GM20431 (cell line): ENCODE data around the gene GRIK2.

ENCODE experiments used
- in situ Hi-C: fragments of 300-500 bp; cut with MseI, MboI; formaldehyde crosslinking; loops from one replicate; pipeline ENCODE4 v1.15.0; 2020; ENCODE audit warnings: low sequenced_read_pairs; ENCODE audit not compliant: unreplicated experiment

GRIK2 gene

DNA sequence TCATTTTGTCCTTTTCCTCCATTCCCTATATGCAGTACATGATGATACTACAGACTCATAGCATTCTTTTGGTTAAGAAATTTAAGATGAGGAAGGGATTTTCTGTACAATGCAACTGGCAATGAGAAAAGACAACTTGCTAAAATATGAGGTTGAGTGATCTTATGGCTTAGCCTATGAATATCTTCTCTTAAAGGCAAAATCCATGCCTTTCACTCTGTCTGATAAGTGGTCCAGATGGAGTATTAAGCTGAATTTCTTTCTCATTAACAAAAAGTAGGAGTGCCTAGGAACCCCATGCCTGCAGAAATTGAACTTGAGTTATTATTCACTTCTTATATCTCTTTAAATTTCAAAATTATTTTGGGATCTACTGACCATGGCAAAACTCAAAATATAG is 135.3 kb downstream of the GRIK2 start:
- in situ Hi-C loops, result no loop called here

- in situ Hi-C loops, result no loop called here
Measured at GRCh38 chr6:101531538-101531937, 138.0 kb downstream of the GRIK2 start.

DNA sequence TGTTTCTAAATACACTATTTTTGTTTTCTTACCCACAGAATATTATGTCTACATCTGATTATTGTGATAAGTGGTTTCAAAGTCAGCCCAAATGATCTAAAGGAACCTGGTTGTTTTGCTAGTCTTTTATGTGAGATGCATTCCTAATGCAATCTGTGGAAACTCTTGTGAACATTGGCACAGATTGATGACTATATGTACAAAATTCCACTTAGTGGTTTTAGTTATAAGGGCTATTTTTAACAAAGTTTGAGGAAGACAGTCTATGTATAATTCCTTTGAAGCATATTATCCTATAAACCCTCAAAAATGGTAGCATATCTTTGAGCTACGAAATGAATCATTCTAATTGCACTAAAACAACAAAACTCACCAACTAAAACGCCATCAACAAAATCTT is 140.9 kb downstream of the GRIK2 start:
- in situ Hi-C loops, result no loop called here

DNA sequence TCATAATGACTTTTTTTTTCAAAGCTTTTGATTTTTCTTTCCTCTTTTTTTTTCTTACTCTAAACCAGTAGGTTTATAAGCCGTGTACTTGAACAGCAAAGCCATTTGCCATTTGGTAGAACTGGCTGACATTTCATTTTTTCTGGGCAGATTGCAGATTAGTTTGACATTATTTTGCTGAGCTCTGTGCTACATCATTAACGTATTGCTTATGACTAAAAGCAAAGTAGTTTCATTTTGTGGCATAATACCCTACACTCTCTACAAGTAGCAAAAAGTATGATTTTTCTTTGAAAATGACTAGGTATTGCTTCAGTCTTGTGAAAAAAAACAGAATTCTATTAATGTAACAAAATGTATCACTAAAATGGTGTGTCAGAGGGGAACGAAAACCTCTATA is 141.3 kb downstream of the GRIK2 start:
- in situ Hi-C loops, result no loop called here

DNA sequence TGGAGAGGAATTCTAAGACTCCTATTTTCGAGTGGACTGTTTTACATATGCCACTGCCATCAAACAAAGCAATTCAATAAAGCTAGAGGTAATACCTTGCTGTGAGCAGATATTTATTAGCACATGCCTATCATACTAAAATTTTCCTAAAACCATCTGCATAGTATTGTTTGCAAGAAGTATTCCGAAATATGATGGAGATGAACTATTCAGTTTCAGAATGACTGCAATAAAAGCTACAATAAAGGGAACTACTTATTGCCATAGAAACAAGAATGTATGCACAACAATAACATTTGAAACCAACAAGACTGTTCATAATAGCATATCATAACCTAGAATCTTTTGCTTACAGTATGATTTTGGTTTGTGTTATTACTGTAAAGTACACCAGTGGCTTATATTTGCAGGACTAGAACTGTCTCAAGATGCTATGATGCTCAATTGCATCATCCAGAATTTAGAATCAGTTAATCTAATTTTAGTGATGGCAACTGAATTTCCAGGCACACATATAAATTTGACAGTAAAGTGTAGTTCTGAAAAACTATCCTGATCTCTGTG is 144.3 kb downstream of the GRIK2 start:
- in situ Hi-C loops, result no loop called here

DNA sequence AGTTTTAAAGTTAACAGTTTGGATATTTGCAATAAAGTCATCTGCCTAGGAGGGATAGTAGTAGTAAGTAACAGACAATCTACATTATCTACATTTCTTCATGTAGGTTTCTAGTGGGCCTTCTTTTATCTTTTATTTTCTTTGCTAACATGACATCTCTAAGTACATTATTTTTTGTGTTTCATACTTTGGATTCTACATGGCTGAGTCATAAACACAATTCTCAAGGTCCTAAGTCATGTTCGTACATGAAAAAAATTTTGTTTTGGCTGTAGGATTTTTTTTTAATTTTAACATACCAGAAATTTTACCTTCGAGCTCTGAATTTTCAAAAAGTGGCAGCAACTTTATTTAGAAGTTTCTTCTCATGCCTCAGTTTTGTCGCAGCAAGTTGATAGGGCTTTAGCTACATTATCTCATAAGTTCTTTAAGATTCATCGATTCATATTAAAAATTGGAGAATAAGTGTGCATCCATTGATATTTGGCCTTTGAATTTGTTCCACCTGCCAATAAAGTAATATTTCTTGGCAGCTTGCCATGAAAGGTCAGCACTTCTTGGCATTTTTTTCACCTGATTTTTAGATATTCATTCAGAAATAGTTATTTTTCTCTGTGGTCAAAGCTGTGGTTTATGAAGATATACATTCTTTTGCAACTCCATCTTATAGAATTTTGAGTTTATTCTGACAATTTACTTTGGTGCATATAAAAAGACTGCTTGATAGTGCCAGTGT is 146.2 kb downstream of the GRIK2 start:
- in situ Hi-C loops, result no loop called here

DNA sequence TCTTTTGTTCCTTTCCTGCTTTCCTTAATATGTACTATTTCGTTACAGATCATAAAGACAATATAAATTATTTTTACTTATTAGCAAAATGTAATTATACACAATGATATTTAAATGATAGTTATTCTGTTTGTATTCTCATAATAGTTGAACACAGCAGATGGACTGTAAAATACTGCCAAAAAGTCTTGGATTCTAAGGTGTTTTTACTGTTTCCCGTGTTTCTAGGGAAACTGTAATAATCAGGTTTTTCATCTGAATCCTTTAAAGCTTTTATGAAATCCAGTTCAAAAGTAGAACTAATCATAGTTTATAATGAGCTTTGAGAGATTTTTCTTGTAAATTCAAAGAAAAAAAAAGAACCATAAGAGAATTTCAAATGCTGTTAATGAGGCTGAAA is 148.4 kb downstream of the GRIK2 start:
- in situ Hi-C loops, result no loop called here

DNA sequence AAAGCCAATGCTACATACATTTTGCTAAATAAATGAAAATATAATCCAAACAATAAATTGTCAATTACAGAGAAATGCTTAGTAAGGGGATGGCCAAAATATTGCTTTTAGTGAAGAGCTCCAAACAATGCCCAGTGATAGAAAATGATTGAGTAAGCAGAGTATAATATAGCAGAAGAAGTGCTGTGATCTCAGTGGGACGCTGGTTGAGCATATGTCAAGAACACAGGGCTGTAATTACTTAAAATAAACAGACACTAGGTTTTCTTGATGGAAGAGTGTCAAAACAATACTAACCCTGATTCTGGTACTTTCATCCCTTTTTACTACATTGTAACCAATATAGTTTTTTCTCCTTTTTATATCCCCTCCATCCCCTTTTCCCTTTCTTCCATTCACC is 150.3 kb downstream of the GRIK2 start:
- in situ Hi-C loops, result no loop called here

DNA sequence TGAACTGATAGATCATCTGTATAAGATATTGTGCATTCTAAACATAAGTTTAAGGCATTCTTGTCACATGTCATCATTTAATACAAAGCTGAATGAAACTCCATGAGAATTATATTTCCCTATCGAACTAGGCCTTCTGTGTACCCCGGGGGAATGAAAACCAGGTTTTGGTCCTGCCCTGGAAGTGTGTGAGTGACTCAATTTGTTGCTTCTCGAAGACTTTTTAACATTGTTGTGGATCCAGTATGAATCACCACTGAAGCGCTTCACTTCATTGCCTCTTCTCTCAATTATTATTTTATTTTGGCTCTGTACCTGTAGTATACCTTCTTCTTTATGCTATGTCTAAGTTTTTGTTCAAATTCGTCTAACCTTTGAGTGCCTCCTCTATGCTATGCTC is 150.8 kb downstream of the GRIK2 start:
- in situ Hi-C loops, result no loop called here

- in situ Hi-C loops, result no loop called here
Measured at GRCh38 chr6:101545191-101545590, 151.7 kb downstream of the GRIK2 start.

GRCh38 chr6:101550451-101550850 is 156.9 kb downstream of the GRIK2 start:
- in situ Hi-C loops, result no loop called here

GRCh38 chr6:101554231-101554630 is 160.7 kb downstream of the GRIK2 start:
- in situ Hi-C loops, result no loop called here

GRCh38 chr6:101558712-101559111 is 165.2 kb downstream of the GRIK2 start:
- in situ Hi-C loops, result no loop called here

GRCh38 chr6:101572627-101573026 is 179.1 kb downstream of the GRIK2 start:
- in situ Hi-C loops, result no loop called here

GRCh38 chr6:101577091-101577490 is 183.6 kb downstream of the GRIK2 start:
- in situ Hi-C loops, result no loop called here

GRCh38 chr6:101578306-101578705 is 184.8 kb downstream of the GRIK2 start:
- in situ Hi-C loops, result no loop called here

DNA sequence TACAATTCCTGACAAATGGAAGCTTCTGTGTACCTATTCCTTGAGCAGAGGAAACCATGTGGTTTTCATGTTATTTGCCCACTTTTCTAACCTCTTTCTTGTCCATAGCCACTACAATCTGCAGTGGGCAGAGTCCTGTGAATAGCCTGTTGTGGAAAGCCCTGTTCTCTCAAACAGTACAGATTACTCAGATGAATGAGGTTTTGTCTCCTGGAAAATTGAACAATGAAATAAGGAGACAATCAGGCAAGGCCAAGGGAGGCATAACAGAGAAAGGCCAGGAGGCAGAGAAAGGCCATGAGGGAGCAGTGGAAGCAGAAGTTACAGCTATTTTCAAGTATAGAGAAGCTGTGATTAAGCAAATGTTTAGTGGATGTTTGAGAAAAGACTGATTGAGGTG is 189.3 kb downstream of the GRIK2 start:
- in situ Hi-C loops, result no loop called here

DNA sequence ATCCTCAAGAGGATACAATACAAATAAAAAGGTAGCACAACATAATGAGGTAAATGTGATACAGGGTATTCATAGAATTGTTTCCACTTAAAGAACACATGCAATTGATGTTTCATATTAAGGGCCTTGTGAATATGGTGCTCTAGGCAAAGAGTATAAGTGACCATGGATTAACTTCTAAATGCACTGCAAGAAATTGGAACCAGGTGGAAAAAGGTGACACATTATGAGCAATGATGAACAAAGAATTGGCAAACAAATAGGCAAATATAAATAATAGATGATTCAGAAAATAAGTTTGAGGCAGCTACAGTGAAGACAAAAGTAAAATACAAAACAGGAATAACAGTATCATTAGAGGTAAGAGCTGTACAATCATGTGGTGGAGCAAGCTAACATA is 192.0 kb downstream of the GRIK2 start:
- in situ Hi-C loops, result no loop called here

GRCh38 chr6:101588343-101588742 is 194.8 kb downstream of the GRIK2 start:
- in situ Hi-C loops, result no loop called here

- in situ Hi-C loops, result no loop called here
Measured at GRCh38 chr6:101595276-101595675, 201.8 kb downstream of the GRIK2 start.

- in situ Hi-C loops, result no loop called here
Measured at GRCh38 chr6:101597693-101598092, 204.2 kb downstream of the GRIK2 start.

DNA sequence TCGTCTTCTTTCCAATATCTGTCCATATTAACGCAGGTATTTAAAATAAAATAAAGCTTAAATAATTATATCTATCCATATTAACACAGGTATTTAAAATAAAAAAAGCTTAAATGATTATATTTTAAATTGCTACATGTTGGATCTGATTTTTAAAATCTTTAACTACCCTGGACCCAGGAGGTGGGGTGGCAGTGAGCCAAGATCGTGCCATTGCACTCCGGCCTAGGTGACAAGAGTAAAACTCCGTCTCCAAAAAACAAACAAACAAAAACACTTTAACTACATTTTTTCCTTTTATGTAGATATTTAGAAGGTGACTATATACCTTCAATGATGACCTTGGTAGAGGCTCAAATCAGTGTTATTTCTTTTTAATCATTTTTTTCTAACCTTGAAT is 211.9 kb downstream of the GRIK2 start:
- in situ Hi-C loops, result no loop called here
